GM12878 (cell line): ENCODE data around the gene REEP6. TPM values are rescaled to one million over a fixed set of nuclear protein-coding genes. Genes with fewer than 3 reads are reported as not detected.

Experiments used
- ATAC-seq: fragments of 200-7000 bp; cut with Tn5 transposase; 3 replicates; pipeline ENCODE4 v1.9.1; 2020; ENCODE audit warnings: mild to moderate bottlenecking, moderate library complexity
- BruUV-seq: library from RNA; stranded (reverse); fragments of 400-500 nt; replicated peaks from 2 replicates; lab custom pipeline; 2021; lab: Mats Ljungman, UMichigan
- CTCF ChIA-PET: fragments of 300-600 bp; sonication (Branson Sonifier 250); formaldehyde crosslinking; extraction: SDS; loops from one replicate; lab custom pipeline; 2021; ENCODE audit warnings: inconsistent platforms; lab: Yijun Ruan, JAX
- POLR2A ChIA-PET: fragments of 350-600 bp; formaldehyde crosslinking; extraction: SDS; loops from one replicate; lab custom pipeline; 2021; ENCODE audit warnings: inconsistent platforms; lab: Charles Lee
- RAD21 ChIA-PET: fragments of 300-600 bp; sonication (Branson Sonifier 250); formaldehyde crosslinking; loops from one replicate; lab custom pipeline; 2023; ENCODE audit warnings: antibody characterized with exemption; ENCODE audit not compliant: unreplicated experiment; lab: Charles Lee
- SMC1A ChIA-PET: fragments of 300-600 bp; sonication (Branson Sonifier 250); formaldehyde crosslinking; loops from one replicate; lab custom pipeline; 2023; ENCODE audit not compliant: unreplicated experiment, uncharacterized antibody; lab: Charles Lee
- DNase-seq: peaks from one replicate; pipeline ENCODE4 v3.0.0-alpha.2; 2011; ENCODE audit warnings: low read depth, low spot score
- FAIRE-seq: peaks from 3 replicates; lab custom pipeline; 2011; peaks lifted over from hg19 to GRCh38; lab: Jason Lieb, UNC
- H2AFZ ChIP-seq: 2 replicates; pipeline ENCODE4 v1.6.0; 2011; ENCODE audit warnings: low read depth, low read length, control low read depth; ENCODE audit not compliant: control insufficient read depth
- H3K27ac ChIP-seq: 2 replicates; pipeline ENCODE4 v1.5.1; 2011; ENCODE audit warnings: control low read depth; ENCODE audit not compliant: control insufficient read depth, insufficient read depth
- H3K27me3 ChIP-seq, 2 experiments: replicated peaks in 1 of 2; 2 replicates each; pipeline versions ENCODE4 v1.6.0 to v1.6.1; 2011; ENCODE audit warnings: low read length in 1 of 2; ENCODE audit not compliant: control insufficient read depth in 2 of 2, insufficient read depth in 2 of 2
- H3K36me3 ChIP-seq, 2 experiments: 2 replicates each; pipeline ENCODE4 v1.5.1; 2011; ENCODE audit warnings: low read length in 1 of 2; ENCODE audit not compliant: control insufficient read depth in 2 of 2, insufficient read depth in 2 of 2
- H3K4me1 ChIP-seq: 2 replicates; pipeline ENCODE4 v1.6.1; 2011; ENCODE audit warnings: mild to moderate bottlenecking, low read length, moderate library complexity, mixed read lengths; ENCODE audit not compliant: control insufficient read depth, insufficient read depth
- H3K4me2 ChIP-seq: 2 replicates; pipeline ENCODE4 v1.6.0; 2011; ENCODE audit warnings: control low read depth; ENCODE audit not compliant: control insufficient read depth, insufficient read depth
- H3K4me3 ChIP-seq: fragments of 200-600 bp; sonication (generic); 2 replicates; pipeline ENCODE4 v1.5.1; 2016
- H3K79me2 ChIP-seq: 2 replicates; pipeline ENCODE4 v1.6.0; 2011; ENCODE audit warnings: low read length; ENCODE audit not compliant: control insufficient read depth, insufficient read depth
- H3K9ac ChIP-seq: 2 replicates; pipeline ENCODE4 v1.8.0; 2011; ENCODE audit warnings: low read length, control low read depth, mixed read lengths; ENCODE audit not compliant: control insufficient read depth, insufficient read depth
- H3K9me3 ChIP-seq: replicated peaks from 3 replicates; pipeline ENCODE4 v1.5.1; 2011; ENCODE audit warnings: mild to moderate bottlenecking, low read length; ENCODE audit not compliant: control insufficient read depth, insufficient read depth
- H4K20me1 ChIP-seq: 2 replicates; pipeline ENCODE4 v1.6.0; 2011; ENCODE audit not compliant: control insufficient read depth, insufficient read depth
- CBFB ChIP-seq: IDR thresholded peaks from 2 replicates; pipeline ENCODE4 v1.6.1; 2016; ENCODE audit warnings: antibody characterized with exemption, low read depth
- CHD1 ChIP-seq: IDR thresholded peaks from 2 replicates; pipeline ENCODE4 v1.6.1; 2012; ENCODE audit warnings: low read depth, low read length, improper control_type of control experiment
- HSF1 ChIP-seq: fragments of 150-350 bp; IDR thresholded peaks from 2 replicates; pipeline ENCODE4 v1.6.1; 2014; ENCODE audit warnings: mild to moderate bottlenecking, low read depth, low read length
- NRF1 ChIP-seq: conservative IDR thresholded peaks from 2 replicates; pipeline ENCODE4 v1.6.1; 2011; ENCODE audit warnings: mild to moderate bottlenecking, low read depth, low read length, improper control_type of control experiment
- SIX5 ChIP-seq: IDR thresholded peaks from 2 replicates; pipeline ENCODE4 v1.6.1; 2011; ENCODE audit warnings: mild to moderate bottlenecking, low read depth, low read length, moderate library complexity; ENCODE audit not compliant: severe bottlenecking
- YY1 ChIP-seq: IDR thresholded peaks from 2 replicates; pipeline ENCODE4 v1.6.1; 2011; ENCODE audit warnings: low read depth, mild to moderate bottlenecking, low read length
- ZNF217 ChIP-seq: fragments of 450-650 bp; IDR thresholded peaks from 2 replicates; pipeline ENCODE4 v1.6.1; 2017; ENCODE audit warnings: antibody characterized with exemption, mild to moderate bottlenecking
- ZNF384 ChIP-seq: IDR thresholded peaks from 2 replicates; pipeline ENCODE4 v1.6.1; 2012; ENCODE audit warnings: low read depth, mild to moderate bottlenecking, low read length, improper control_type of control experiment, borderline replicate concordance
- WGBS: methylation state at CpG from one replicate; pipeline ENCODE4 v1.1.6; 2016; ENCODE audit warnings: low lambda C conversion rate; ENCODE audit not compliant: insufficient replicate concordance, insufficient coverage; ENCODE audit errors: missing lambda C conversion rate; 5-methylcytosine and 5-hydroxymethylcytosine counted together
- in situ Hi-C: fragments of 300-500 bp; cut with MboI; formaldehyde crosslinking; loops from 9 replicates; pipeline ENCODE4 v1.14.3; 2018; ENCODE audit warnings: mixed read lengths
- intact Hi-C: fragments of 100-400 bp; cut with micrococcal nuclease; formaldehyde crosslinking; loops from one replicate; pipeline ENCODE4 v1.14.2; 2022; ENCODE audit not compliant: unreplicated experiment
- polyA plus RNA-seq, 11 experiments: library from polyadenylated mRNA; depleted of rRNA in 4 of 11; unstranded in 6 of 11; stranded (reverse) in 5 of 11; fragments of >200 nt; fragmentation: Nextera tagmentation in 4 of 11; fragmentation: Illumina TruSeq in 1 of 11; extraction: Ambion mirVana in 4 of 11; extraction: Trizol in 1 of 11; gene quantifications; 1 replicate in 1 of 11; 2 replicates in 10 of 11; pipeline versions ENCODE4 v1.2.1 to v1.2.3, GENCODE V29; 2011 to 2016; ENCODE audit warnings: inconsistent platforms in 2 of 11, missing spikeins in 2 of 11, low read depth in 1 of 11
- total RNA-seq, 4 experiments: library from RNA; depleted of rRNA in 3 of 4; stranded (reverse); fragments of >200 nt in 3 of 4; fragmentation: Illumina TruSeq in 1 of 4; extraction: Trizol in 1 of 4; gene quantifications; 2 replicates each; pipeline versions ENCODE4 v1.2.1 to v1.2.3, GENCODE V29; 2013 to 2021
- TF ChIP-seq, protein P1 (sequence below): fragments of 450-650 bp; IDR thresholded peaks from 2 replicates; pipeline ENCODE4 v1.6.1; 2018; ENCODE audit warnings: mild to moderate bottlenecking, low read depth, moderate library complexity; ENCODE audit not compliant: partially characterized antibody

REEP6 gene
- total and polyA plus RNA-seq, 10 of the 15 experiments (the other 5 are each of a cell fraction or from before 2014, with no cell fraction given): 0.06 to 1.1 (median 0.39) TPM; not detected in 2

GRCh38 chr19:1532003-1532402, 41.0 kb downstream of the REEP6 start:
- Histone ChIP-seq H3K4me1 (no peaks in the 10 kb centered on the region), H2AFZ (no peak overlapping the region), H4K20me1 (no peaks in the 10 kb centered on the region), H3K4me3 (no peak overlapping the region), H3K27ac (no peak overlapping the region), H3K79me2 (no peaks in the 10 kb centered on the region)
- DNase-seq (no peak), FAIRE-seq (no peak)
- CTCF ChIA-PET: no interaction called here
- in situ Hi-C loops: no loop called here
- TF ChIP-seq HSF1 (no peak), CHD1 (no peak), CBFB (no peak), YY1 (no peak), ZNF384 (no peak), NRF1 (no peak), SIX5 (no peak), ZNF217 (no peak)
- TF ChIP-seq, protein P1, sequence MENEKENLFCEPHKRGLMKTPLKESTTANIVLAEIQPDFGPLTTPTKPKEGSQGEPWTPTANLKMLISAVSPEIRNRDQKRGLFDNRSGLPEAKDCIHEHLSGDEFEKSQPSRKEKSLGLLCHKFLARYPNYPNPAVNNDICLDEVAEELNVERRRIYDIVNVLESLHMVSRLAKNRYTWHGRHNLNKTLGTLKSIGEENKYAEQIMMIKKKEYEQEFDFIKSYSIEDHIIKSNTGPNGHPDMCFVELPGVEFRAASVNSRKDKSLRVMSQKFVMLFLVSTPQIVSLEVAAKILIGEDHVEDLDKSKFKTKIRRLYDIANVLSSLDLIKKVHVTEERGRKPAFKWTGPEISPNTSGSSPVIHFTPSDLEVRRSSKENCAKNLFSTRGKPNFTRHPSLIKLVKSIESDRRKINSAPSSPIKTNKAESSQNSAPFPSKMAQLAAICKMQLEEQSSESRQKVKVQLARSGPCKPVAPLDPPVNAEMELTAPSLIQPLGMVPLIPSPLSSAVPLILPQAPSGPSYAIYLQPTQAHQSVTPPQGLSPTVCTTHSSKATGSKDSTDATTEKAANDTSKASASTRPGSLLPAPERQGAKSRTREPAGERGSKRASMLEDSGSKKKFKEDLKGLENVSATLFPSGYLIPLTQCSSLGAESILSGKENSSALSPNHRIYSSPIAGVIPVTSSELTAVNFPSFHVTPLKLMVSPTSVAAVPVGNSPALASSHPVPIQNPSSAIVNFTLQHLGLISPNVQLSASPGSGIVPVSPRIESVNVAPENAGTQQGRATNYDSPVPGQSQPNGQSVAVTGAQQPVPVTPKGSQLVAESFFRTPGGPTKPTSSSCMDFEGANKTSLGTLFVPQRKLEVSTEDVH: no peak
- TF ChIP-seq, all 136 proteins: peak for 0
- no peaks in the 10 kb centered on the region for H3K27me3 ChIP-seq
- ATAC-seq: no peak
- H3K4me2 ChIP-seq: no peak overlapping the region
- H3K36me3 ChIP-seq: no peaks in the 10 kb centered on the region
- intact Hi-C loops: no loop called here
- no TSS peak for BruUV-seq
- RAD21 ChIA-PET: no interaction called here
- H3K9ac ChIP-seq: no peak overlapping the region
- WGBS: 61% methylated on average over 9 of the region's 9 CpGs
- POLR2A ChIA-PET: no interaction called here
- SMC1A ChIA-PET: no interaction called here
- no peaks in the 10 kb centered on the region for H3K9me3 ChIP-seq
